Activated CD4-positive, alpha-beta T cell treated with anti-CD3 and anti-CD28 coated beads, Interleukin-2, Interleukin-6, amounts not matched to agents 100 ng/mL and 50 ng/mL, durations not matched to agents 16 hours and 8 hours (primary cell): ENCODE results near the gene VWA3B.
"Not testable (repeated sequence)": the region's sequence is repeated elsewhere in the genome, so short reads cannot be mapped to it uniquely, and the experiment has no call there.

Experiments
- DNase-seq: peaks from one replicate; pipeline ENCODE4 v3.0.0-alpha.2; 2020

The VWA3B gene

GRCh38 chr2:98300141-98300874, 213.3 kb downstream of the VWA3B start:
- no peak for DNase-seq

GRCh38 chr2:98301469-98301868, 214.5 kb downstream of the VWA3B start:
- DNase-seq = no peak

DNA sequence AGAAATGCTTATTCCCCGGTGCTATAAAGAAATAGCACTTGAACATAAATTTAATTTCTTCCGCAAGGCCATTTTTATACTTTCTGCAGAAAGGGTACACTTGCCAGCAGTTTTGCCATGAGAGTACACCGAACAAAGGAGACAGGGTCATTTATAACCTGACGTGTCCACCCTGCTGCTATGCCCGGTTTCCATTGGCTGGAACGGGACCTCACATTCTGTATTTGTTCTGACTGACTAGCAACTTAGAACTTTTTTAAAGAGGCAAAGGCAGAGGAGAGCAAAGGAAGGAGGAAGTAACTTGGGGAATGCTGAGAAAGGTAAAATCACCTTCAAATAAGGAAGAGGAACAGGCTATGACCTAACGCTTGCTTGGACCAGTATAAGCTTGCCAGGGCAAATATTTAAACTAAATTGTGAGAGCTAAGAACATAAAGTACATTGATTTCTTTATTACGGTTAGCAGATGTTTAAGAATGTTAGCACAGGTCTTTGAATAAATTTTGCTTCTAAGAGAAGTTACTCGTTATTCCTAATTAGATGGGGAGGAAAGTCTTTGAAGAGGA, 220.2 kb downstream of the VWA3B start:
- DNase-seq = not testable (repeated sequence)

DNA sequence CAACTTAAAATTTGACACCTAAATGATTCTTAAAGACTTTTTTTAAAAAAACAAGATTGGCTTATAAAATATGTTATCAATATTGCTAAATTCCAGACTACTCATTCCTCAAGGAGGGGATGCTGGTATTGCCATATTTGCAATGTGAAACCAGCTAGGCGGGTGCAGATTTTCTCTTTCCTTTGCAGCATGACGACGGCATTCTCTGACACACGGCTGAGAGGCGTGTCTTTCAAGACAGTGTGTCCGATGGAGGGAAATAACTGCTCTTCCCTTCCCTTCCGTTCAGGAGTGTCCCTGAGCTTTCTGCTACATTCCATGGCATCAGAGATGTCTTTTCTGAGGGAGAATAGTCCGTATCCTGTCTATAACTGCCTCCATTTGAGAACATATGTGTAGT, 221.1 kb downstream of the VWA3B start:
- no peak for DNase-seq

GRCh38 chr2:98308532-98308931, 221.6 kb downstream of the VWA3B start:
- DNase-seq = no peak

DNA sequence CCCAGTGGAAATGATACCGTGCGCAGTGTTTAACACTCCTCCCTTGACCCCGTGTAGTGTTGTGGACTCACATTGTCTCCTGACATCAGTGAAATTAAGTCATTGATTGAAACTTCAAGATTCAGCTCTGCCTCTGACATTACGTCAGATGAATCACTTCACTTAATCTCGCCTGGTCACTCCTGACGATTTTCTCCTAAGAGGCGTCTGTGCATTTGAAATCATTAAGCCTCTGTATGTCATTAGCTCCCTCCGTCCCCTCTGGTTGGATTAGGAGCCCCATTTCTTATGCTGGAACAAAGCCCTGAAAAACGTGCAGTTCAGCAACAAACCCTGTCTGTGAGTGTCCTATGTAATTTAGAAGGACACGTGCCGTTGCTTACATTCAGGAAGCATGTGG, 222.6 kb downstream of the VWA3B start:
- no peak for DNase-seq

- no peak for DNase-seq
Observed at GRCh38 chr2:98310010-98310409, 223.0 kb downstream of the VWA3B start.

DNA sequence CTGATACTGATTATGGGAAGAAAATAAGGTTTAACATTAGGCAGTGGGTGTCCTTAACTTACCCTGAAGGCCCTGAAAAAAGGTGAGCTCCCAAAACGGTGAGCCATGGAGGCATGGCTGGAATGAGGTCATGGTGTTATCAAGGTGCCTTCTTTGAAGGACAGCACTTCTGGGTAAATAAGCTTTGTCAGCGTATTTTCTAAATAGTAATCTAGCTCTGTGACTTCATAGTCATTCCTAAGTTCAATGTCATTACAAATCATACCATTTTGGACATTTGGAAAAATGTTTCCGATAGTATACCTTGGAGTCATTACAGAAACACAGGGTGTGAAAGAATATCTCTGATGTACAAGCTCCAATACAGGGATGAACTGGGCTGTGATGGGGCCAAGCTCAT, 224.1 kb downstream of the VWA3B start:
- no peak for DNase-seq

DNA sequence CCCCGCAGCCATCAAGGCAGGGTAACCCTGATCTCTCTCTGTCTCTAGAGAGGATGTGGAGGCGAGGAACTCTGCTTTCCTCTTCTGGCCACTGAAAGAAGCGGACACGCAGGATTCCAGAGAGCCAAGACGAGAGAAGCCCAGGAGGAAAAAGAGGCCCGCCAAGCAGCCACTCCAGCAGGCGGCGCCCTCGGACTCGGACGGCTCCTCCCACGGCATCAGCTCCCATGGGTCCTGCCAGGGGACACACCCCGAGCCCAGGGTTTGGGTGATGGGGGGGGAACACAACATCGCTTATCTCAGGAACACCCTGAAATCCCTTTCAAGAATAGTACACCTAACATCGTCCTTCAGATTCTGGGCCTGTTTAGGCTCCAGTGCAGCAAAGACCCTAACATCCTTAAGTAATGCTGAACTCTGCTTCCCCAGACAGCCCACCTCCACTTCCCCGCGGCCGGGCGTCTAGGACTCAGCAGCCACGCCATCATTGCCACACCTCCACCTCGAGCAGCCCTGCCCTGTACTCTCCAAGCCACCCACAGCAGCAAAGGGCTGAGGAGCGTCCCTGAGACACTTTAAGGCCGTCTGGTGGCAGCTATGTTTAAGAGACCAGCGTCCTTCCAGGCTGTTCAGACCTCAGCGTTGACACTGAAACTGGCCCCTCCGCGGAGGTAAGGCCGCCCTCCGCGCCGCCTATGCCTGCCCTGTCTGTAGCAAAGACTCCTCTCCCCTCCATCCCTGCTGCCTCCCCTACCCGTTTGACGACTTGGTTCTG, 225.0 kb downstream of the VWA3B start:
- DNase-seq = no peak

GRCh38 chr2:98313492-98314250, 226.7 kb downstream of the VWA3B start:
- DNase-seq = no peak

DNA sequence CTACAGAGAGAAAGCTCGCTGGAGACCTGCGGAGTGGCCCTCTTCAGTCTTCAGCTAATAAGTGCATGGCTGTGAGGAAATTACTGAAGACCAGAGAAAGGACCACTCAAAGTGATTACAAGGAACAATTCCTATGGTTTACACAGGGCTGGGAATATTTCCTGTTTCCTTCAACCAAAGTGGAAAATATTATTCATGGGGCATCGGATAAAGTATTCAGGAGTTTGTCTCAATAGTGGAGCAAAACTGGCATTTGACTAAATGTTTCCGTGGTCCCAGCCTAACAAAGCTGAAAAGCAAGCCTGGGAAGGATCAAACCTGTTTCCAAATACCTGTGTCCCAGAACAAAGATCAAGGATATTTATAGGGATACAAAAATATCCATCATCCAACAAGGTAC, 227.3 kb downstream of the VWA3B start:
- DNase-seq = no peak

DNA sequence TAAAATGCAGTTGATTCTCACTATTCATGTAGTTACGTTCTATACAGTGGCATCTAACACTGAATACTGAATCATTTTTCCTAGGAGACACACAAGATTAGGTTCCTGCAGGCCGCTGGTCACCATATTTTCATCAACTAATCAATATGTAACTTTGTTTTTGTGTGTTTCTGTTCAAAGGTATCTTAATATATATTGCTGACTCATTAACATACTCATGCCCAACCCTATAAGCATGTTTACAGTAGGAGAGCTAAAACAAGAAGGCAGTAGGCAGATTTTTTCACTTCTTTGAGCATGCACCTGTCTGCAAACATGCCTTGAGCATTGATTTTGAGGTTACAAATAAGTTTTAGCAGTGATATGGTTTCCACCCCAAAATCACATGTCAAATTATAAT, 229.0 kb downstream of the VWA3B start:
- no peak for DNase-seq

- no peak for DNase-seq
Observed at GRCh38 chr2:98317214-98317613, 230.2 kb downstream of the VWA3B start.

- not testable (repeated sequence) for DNase-seq
Observed at GRCh38 chr2:98320171-98320570, 233.2 kb downstream of the VWA3B start.

DNA sequence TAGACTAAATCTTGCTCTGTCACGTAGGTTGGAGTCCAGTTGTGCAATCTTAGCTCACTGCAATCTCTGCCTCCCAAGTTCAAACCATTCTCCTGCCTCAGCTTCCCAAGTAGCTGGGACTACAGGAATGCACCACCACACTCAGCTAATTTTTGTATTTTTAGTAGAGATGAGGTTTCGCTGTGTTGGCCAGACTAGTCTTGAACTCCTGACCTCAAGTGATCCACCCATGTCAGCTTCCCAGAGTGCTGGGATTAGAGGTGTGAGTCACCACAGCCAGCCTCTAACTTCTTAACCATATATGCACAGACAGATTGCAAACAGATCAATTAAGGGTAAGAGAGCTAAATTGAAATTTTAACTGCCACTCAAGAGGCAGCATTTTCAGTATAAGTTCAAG, 237.2 kb downstream of the VWA3B start:
- no peak for DNase-seq

DNA sequence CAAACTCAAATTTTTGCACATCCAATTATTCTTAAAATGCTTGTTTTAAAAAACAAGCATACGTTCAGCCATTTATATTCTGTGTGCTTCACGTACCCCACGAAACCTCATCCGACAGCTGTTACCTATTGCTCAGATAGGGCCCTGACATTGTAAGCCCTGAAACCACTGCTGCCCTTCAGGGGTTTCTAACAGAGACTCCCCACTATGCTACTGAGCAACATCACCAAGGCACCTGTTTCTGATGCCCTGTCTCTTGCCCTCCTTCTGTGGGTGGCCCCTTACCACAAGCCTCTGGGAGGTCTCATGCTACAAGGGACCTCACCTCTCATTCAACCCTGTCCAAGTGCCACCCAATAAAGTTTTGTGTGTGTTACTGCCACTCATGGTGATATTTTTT, 240.8 kb downstream of the VWA3B start:
- no peak for DNase-seq

GRCh38 chr2:98329549-98329948, 242.6 kb downstream of the VWA3B start:
- DNase-seq = no peak

DNA sequence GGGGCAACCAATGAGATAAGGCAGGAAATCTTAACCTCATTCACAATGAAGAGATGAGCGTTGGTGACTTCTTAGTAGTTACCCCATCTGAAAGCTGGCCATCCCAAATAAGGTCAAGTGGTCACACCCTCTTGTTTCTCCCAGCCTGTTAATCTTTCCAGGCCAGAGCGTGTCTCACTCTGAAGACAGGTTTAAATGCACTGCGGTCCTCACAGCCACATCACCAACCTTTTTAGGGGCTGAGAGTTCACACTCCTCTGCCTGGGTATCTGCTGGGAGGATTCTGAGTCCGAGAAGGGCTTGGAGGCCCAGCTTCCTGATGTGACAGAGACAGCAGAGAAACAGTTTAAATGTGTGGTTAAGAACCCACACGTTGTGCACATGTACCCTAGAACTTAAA, 246.0 kb downstream of the VWA3B start:
- DNase-seq = no peak

DNA sequence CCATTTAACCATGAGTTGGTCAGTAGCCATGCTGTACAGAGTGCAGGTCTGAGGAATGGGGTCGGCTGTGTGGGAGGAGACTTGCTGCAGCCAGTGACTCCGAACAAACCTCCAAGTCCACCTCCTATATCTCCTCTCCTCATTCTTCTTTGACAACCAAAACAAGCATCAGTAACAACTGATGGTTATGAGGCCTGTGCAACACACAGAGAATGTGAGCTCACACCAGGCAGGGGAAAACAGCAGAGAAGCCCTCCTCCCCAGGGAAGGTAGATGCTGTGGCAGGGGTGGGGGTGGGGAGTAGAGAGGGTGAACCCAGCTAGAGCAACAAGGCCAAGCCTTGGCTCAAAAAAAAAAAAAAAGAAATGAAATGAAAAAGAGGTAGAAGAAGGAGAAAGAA, 247.0 kb downstream of the VWA3B start:
- no peak for DNase-seq

DNA sequence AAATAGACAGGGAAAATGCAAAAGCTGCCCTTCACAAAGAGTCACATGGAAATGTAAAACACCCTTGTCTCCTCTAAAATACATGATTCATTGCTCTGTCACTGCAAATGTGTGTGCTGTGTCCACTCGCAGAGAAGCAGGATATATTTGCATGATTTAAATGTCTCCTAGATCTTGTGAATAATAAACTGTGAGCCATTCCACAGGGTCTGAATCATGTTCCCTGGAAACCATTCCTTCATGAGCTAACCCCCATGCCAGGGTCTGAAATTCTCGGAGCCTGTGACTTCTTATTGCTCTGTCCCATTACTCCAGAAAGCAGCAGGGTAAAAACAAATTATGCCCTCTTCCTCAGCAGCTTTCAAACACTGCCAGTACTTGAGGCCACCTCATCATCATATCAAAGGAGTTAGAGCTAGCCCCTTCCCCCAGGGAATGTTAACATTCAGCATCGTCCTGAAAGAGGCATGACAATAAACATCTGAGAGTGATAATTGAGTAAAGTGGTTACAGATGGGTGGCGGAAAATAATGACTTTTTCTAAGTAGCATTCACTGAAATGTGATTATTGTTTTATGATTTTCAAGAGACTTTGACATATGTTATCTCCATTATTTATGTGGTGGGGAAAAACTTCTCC, 247.6 kb downstream of the VWA3B start:
- DNase-seq = no peak

GRCh38 chr2:98335271-98335670, 248.3 kb downstream of the VWA3B start:
- no peak for DNase-seq

GRCh38 chr2:98341241-98341640, 254.3 kb downstream of the VWA3B start:
- DNase-seq = no peak

DNA sequence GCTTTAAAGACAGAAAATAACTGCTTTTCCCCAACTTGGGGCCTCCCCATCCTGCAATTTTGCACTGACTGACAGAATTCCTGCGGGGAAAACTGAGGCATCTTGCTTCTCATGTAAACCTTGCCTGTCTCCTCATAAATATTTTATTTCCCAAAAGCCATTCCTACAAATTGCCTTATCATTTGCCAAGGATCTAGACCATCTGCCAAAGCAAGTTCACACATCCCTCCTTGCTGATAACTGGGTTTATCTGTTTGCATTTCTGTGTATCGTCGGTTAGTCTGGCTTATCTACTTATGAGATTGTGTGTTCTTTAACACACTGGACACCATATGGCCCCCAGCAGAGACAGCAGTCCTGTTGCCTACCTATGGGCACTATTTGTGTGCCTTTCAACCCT, 256.3 kb downstream of the VWA3B start:
- DNase-seq = no peak
